Measurements from ENCODE around the gene PF4V1.
"Not testable (repeated sequence)": the region's sequence is repeated elsewhere in the genome, so short reads cannot be mapped to it uniquely, and the experiment has no call there.

The PF4V1 gene

GRCh38 chr4:73894001-73894400, 40.9 kb downstream of the PF4V1 start:
- H3K27ac ChIP-seq (ENCODE audit: low read length): no peak overlapping the region
- no peak overlapping the region for H3K4me2 ChIP-seq (ENCODE audit: low read length)
- H3K27me3 ChIP-seq (ENCODE audit: low read depth, low read length): no peaks in the 10 kb centered on the region
- TF ChIP-seq CTCF (IDR thresholded peaks at IDR 0.05; ENCODE audit: low read depth, low read length) (no peak), EZH2phosphoT487 (IDR thresholded peaks at IDR 0.05; ENCODE audit: low read depth) (no peak)
- H3K4me3 ChIP-seq (ENCODE audit: low read length): no peak overlapping the region
- no peak overlapping the region for H2AFZ ChIP-seq (ENCODE audit: low read depth, low read length)
- no peaks in the 10 kb centered on the region for H3K36me3 ChIP-seq (replicated peaks; ENCODE audit: low read depth, low read length)
- no peak overlapping the region for H3K9ac ChIP-seq (ENCODE audit: low read length)
- H3K4me1 ChIP-seq (ENCODE audit: low read length): no peaks in the 10 kb centered on the region
- H3K79me2 ChIP-seq (ENCODE audit: low read length): no peaks in the 10 kb centered on the region
- H3K9me3 ChIP-seq (ENCODE audit: insufficient read depth, low read length): no peaks in the 10 kb centered on the region
- H4K20me1 ChIP-seq (ENCODE audit: insufficient read depth, low read length): no peaks in the 10 kb centered on the region

- no peak overlapping the region for H3K4me3 ChIP-seq (ENCODE audit: low read length)
- no peak overlapping the region for H3K27ac ChIP-seq (ENCODE audit: low read length)
- H3K9me3 ChIP-seq (ENCODE audit: insufficient read depth, low read length): no peaks in the 10 kb centered on the region
- H3K36me3 ChIP-seq (replicated peaks; ENCODE audit: low read depth, low read length): no peaks in the 10 kb centered on the region
- no peak overlapping the region for H2AFZ ChIP-seq (ENCODE audit: low read depth, low read length)
- no peaks in the 10 kb centered on the region for H3K27me3 ChIP-seq (ENCODE audit: low read depth, low read length)
- no peaks in the 10 kb centered on the region for H3K4me1 ChIP-seq (ENCODE audit: low read length)
- no peak overlapping the region for H3K9ac ChIP-seq (ENCODE audit: low read length)
- H4K20me1 ChIP-seq (ENCODE audit: insufficient read depth, low read length): no peaks in the 10 kb centered on the region
- no peaks in the 10 kb centered on the region for H3K79me2 ChIP-seq (ENCODE audit: low read length)
- TF ChIP-seq EZH2phosphoT487 (IDR thresholded peaks at IDR 0.05; ENCODE audit: low read depth) (no peak), CTCF (IDR thresholded peaks at IDR 0.05; ENCODE audit: low read depth, low read length) (no peak)
- no peak overlapping the region for H3K4me2 ChIP-seq (ENCODE audit: low read length)
These were observed 42.4 kb downstream of the PF4V1 start for GRCh38 chr4:73895201-73896175.

GRCh38 chr4:73896416-73896815, 43.3 kb downstream of the PF4V1 start:
- H3K27ac ChIP-seq (ENCODE audit: low read length): no peak overlapping the region
- no peaks in the 10 kb centered on the region for H3K27me3 ChIP-seq (ENCODE audit: low read depth, low read length)
- H3K9me3 ChIP-seq (ENCODE audit: insufficient read depth, low read length): no peaks in the 10 kb centered on the region
- no peak overlapping the region for H3K4me3 ChIP-seq (ENCODE audit: low read length)
- H4K20me1 ChIP-seq (ENCODE audit: insufficient read depth, low read length): no peaks in the 10 kb centered on the region
- no peaks in the 10 kb centered on the region for H3K36me3 ChIP-seq (replicated peaks; ENCODE audit: low read depth, low read length)
- H3K4me2 ChIP-seq (ENCODE audit: low read length): no peak overlapping the region
- H3K4me1 ChIP-seq (ENCODE audit: low read length): no peaks in the 10 kb centered on the region
- no peak overlapping the region for H3K9ac ChIP-seq (ENCODE audit: low read length)
- TF ChIP-seq EZH2phosphoT487 (IDR thresholded peaks at IDR 0.05; ENCODE audit: low read depth) (no peak), CTCF (IDR thresholded peaks at IDR 0.05; ENCODE audit: low read depth, low read length) (no peak)
- no peak overlapping the region for H2AFZ ChIP-seq (ENCODE audit: low read depth, low read length)
- H3K79me2 ChIP-seq (ENCODE audit: low read length): no peaks in the 10 kb centered on the region

- Histone ChIP-seq H3K9me3 (ENCODE audit: insufficient read depth, low read length) (no peaks in the 10 kb centered on the region), H3K4me1 (ENCODE audit: low read length) (no peaks in the 10 kb centered on the region), H4K20me1 (ENCODE audit: insufficient read depth, low read length) (no peaks in the 10 kb centered on the region), H3K4me2 (ENCODE audit: low read length) (no peak overlapping the region), H3K36me3 (replicated peaks; ENCODE audit: low read depth, low read length) (no peaks in the 10 kb centered on the region), H3K9ac (ENCODE audit: low read length) (no peak overlapping the region), H3K79me2 (ENCODE audit: low read length) (no peaks in the 10 kb centered on the region), H3K4me3 (ENCODE audit: low read length) (no peak overlapping the region), H3K27me3 (ENCODE audit: low read depth, low read length) (no peaks in the 10 kb centered on the region), H3K27ac (ENCODE audit: low read length) (no peak overlapping the region), H2AFZ (ENCODE audit: low read depth, low read length) (no peak overlapping the region)
- no peak for TF ChIP-seq CTCF (IDR thresholded peaks at IDR 0.05; ENCODE audit: low read depth, low read length)
- TF ChIP-seq EZH2phosphoT487 (IDR thresholded peaks at IDR 0.05; ENCODE audit: low read depth): no peak
These were observed 44.5 kb downstream of the PF4V1 start for GRCh38 chr4:73897380-73898136.

GRCh38 chr4:73899338-73899737, 46.2 kb downstream of the PF4V1 start:
- not testable (repeated sequence) for H3K4me2 ChIP-seq (ENCODE audit: low read length); H3K27ac ChIP-seq (ENCODE audit: low read length); H3K4me3 ChIP-seq (ENCODE audit: low read length); H4K20me1 ChIP-seq (ENCODE audit: insufficient read depth, low read length); H3K27me3 ChIP-seq (ENCODE audit: low read depth, low read length); H3K79me2 ChIP-seq (ENCODE audit: low read length); H3K4me1 ChIP-seq (ENCODE audit: low read length); H3K36me3 ChIP-seq (replicated peaks; ENCODE audit: low read depth, low read length); H3K9me3 ChIP-seq (ENCODE audit: insufficient read depth, low read length); H3K9ac ChIP-seq (ENCODE audit: low read length); H2AFZ ChIP-seq (ENCODE audit: low read depth, low read length)
